ENCODE data around the gene HIVEP3.

DNA sequence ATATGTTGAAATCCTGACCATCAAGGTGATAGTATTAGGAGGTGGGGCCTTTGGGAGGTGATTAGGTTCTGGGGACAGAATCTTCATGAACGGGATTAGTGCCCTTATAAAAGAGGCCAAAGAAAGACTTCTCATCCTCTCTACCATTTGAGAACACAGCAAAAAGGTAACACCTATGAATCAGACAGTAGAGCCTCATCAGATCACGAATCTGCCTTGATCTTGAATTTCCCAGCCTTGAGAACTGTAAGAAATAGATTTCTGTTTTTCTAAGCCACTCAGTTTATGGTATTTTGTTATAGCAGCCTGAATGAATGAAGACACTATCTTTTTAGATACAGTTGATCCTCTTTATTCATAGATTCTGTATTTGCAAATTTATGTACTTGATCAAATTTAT is 227.3 kb downstream of the HIVEP3 start:
- TF ChIP-seq, protein P1, sequence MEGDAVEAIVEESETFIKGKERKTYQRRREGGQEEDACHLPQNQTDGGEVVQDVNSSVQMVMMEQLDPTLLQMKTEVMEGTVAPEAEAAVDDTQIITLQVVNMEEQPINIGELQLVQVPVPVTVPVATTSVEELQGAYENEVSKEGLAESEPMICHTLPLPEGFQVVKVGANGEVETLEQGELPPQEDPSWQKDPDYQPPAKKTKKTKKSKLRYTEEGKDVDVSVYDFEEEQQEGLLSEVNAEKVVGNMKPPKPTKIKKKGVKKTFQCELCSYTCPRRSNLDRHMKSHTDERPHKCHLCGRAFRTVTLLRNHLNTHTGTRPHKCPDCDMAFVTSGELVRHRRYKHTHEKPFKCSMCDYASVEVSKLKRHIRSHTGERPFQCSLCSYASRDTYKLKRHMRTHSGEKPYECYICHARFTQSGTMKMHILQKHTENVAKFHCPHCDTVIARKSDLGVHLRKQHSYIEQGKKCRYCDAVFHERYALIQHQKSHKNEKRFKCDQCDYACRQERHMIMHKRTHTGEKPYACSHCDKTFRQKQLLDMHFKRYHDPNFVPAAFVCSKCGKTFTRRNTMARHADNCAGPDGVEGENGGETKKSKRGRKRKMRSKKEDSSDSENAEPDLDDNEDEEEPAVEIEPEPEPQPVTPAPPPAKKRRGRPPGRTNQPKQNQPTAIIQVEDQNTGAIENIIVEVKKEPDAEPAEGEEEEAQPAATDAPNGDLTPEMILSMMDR (IDR thresholded peaks at IDR 0.05): no peak
- no peak for TF ChIP-seq POLR2A (IDR thresholded peaks at IDR 0.05)
- no peak for TF ChIP-seq EP300 (IDR thresholded peaks at IDR 0.05)
- no peak for TF ChIP-seq POLR2AphosphoS5 (IDR thresholded peaks at IDR 0.05)
